Ascending aorta (tissue), 2 donors: ENCODE data around the gene BLCAP. TPM values are rescaled to one million over a fixed set of nuclear protein-coding genes. Genes with fewer than 3 reads are reported as not detected.

Source experiments
- DNase-seq, 2 donors: peaks; one replicate each; pipeline ENCODE4 v3.0.0-alpha.2; 2019; ENCODE audit warnings: low spot score in 2 of 2
- H3K27ac ChIP-seq, 2 donors: fragments of 200-600 bp; sonication (generic); one replicate each; pipeline ENCODE4 v1.5.1; 2016 to 2017; ENCODE audit warnings: mild to moderate bottlenecking in 1 of 2
- H3K27me3 ChIP-seq: fragments of 200-600 bp; sonication (generic); one replicate; pipeline ENCODE4 v1.5.1; 2017
- H3K36me3 ChIP-seq, 2 donors: fragments of 200-600 bp; sonication (generic); one replicate each; pipeline ENCODE4 v1.5.1; 2016
- H3K4me1 ChIP-seq, 2 donors: fragments of 200-600 bp; sonication (generic); one replicate each; pipeline ENCODE4 v1.5.1; 2016 to 2017; ENCODE audit warnings: mild to moderate bottlenecking in 1 of 2
- H3K4me3 ChIP-seq, 2 donors: fragments of 200-600 bp; sonication (generic); one replicate each; pipeline ENCODE4 v1.5.1; 2016 to 2017; ENCODE audit warnings: mild to moderate bottlenecking in 1 of 2
- H3K9me3 ChIP-seq, 2 donors: fragments of 200-600 bp; sonication (generic); one replicate each; pipeline ENCODE4 v1.5.1; 2016
- intact Hi-C: fragments of 100-400 bp; cut with DNase I; formaldehyde crosslinking; loops from one replicate; pipeline ENCODE4 v1.15.1; 2023
- total RNA-seq: library from RNA; depleted of rRNA; stranded (reverse); fragments of >200 nt; gene quantifications from one replicate; pipeline ENCODE4 v1.1.0, GENCODE V29; 2016
- TF ChIP-seq, protein P1 (sequence below), 3 experiments: fragments of 200-600 bp in 2 of 3; fragments of 450-650 bp in 1 of 3; sonication (generic) in 2 of 3; IDR thresholded peaks; one replicate each; pipeline ENCODE4 v1.5.1; 2016 to 2019; ENCODE audit warnings: antibody characterized with exemption in 3 of 3, mild to moderate bottlenecking in 1 of 3, moderate library complexity in 1 of 3

BLCAP gene
- total RNA-seq, 1 donor from 2014 or later = 43.9 TPM

DNA sequence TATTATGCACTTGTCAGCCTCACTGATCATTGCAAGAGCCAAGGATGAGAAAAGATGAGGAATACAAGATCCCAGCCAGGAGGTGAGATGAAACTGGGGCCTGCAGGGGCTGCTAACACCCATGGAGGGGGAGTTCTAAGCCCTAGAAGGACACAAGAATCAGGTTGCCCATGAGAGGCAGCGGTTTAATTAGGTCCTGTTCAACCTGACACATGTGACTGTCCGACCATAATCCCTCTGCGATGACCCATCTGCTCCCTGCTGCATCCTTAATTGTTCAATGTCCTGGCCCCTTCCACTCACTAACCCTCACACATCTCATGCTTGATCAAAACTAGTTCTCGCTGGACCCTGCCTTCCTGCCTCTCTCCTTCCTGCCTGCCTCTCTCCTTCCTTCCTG, 58.8 kb downstream of the BLCAP start:
- H3K27me3 ChIP-seq = no peaks in the 10 kb centered on the region

More for the DNA sequence above, 58.8 kb downstream of the BLCAP start:
- peak in 1 of 2 donors; percentile 18 for DNase-seq
- Histone ChIP-seq H3K27ac (no peak overlapping the region), H3K4me3 (no peak overlapping the region), H3K9me3 (no peaks in the 10 kb centered on the region), H3K4me1 (no peaks in the 10 kb centered on the region), H3K36me3 (no peaks in the 10 kb centered on the region)
- TF ChIP-seq, protein P1, sequence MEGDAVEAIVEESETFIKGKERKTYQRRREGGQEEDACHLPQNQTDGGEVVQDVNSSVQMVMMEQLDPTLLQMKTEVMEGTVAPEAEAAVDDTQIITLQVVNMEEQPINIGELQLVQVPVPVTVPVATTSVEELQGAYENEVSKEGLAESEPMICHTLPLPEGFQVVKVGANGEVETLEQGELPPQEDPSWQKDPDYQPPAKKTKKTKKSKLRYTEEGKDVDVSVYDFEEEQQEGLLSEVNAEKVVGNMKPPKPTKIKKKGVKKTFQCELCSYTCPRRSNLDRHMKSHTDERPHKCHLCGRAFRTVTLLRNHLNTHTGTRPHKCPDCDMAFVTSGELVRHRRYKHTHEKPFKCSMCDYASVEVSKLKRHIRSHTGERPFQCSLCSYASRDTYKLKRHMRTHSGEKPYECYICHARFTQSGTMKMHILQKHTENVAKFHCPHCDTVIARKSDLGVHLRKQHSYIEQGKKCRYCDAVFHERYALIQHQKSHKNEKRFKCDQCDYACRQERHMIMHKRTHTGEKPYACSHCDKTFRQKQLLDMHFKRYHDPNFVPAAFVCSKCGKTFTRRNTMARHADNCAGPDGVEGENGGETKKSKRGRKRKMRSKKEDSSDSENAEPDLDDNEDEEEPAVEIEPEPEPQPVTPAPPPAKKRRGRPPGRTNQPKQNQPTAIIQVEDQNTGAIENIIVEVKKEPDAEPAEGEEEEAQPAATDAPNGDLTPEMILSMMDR (IDR thresholded peaks at IDR 0.05) = no peak
- intact Hi-C loops = no loop called here

Other genes starting within 250 kb of the BLCAP start
- 70.2 TPM for gene MANBAL, start 238.2 kb downstream of the BLCAP start, total RNA-seq
- gene SRC, start 181.7 kb downstream of the BLCAP start, total RNA-seq = 67.4 TPM
- gene NNAT, start 6.6 kb downstream of the BLCAP start, total RNA-seq = not detected
- 33.3 TPM for gene CTNNBL1, start 166.2 kb upstream of the BLCAP start, total RNA-seq